ENCODE results near the gene SLC7A8.

DNA sequence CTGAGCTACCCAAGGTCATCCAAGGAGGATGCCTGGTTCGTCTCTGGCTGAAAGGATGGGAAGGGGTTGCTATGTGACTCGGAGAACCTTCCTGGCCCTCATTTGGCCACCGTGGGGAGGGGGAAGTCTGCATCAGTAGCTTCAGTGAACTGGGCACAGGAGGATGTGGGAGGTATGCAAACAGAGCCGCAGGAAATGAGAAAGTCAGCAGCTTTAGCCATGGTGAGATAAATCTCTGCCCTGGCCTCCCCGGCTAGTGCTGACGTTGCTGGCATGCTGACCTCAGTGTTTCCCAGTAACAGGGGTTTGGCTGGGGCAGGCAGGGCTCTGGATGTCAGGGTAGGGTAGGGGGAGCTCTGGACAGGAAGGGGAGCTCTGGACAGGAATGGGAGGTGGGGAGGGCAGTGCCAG is 62.1 kb downstream of the SLC7A8 start:
- TF ChIP-seq, protein P1, sequence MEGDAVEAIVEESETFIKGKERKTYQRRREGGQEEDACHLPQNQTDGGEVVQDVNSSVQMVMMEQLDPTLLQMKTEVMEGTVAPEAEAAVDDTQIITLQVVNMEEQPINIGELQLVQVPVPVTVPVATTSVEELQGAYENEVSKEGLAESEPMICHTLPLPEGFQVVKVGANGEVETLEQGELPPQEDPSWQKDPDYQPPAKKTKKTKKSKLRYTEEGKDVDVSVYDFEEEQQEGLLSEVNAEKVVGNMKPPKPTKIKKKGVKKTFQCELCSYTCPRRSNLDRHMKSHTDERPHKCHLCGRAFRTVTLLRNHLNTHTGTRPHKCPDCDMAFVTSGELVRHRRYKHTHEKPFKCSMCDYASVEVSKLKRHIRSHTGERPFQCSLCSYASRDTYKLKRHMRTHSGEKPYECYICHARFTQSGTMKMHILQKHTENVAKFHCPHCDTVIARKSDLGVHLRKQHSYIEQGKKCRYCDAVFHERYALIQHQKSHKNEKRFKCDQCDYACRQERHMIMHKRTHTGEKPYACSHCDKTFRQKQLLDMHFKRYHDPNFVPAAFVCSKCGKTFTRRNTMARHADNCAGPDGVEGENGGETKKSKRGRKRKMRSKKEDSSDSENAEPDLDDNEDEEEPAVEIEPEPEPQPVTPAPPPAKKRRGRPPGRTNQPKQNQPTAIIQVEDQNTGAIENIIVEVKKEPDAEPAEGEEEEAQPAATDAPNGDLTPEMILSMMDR (IDR thresholded peaks at IDR 0.05), result no peak
- TF ChIP-seq POLR2A (IDR thresholded peaks at IDR 0.05), result no peak

All from thyroid gland (tissue), 4 donors.